GM21447 (cell line): ENCODE data around the gene ASB15.
"Not testable (repeated sequence)": the region's sequence is repeated elsewhere in the genome, so short reads cannot be mapped to it uniquely, and the experiment has no call there.

Source experiments
- ATAC-seq: cut with Tn5 transposase; IDR thresholded peaks from one replicate; pipeline ENCODE4 v1.9.1; 2021; ENCODE audit not compliant: unreplicated experiment

The ASB15 gene

DNA sequence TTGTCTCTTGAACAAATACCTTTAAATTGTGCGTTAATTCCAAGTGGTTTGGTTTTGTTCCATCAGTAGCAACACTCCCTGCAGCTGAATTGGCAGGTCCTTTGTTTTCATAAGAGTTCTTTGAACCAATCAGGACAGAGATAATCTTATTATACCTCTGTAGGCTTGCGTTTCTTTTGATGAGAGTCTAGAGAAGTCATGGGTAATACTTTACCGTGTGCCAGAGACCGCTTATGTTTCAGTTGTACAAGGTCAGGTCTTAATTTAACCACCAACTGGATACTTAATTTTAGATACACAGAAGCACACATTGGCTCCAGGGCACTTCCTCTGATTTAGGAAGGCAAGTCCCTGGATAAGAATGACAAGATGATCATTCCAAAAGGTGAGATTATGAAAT is at the start of gene ASB15:
ASB15 (plus strand) TSS at position 292 of the 400 bp plus-strand sequence. CDS start 12,682 bp downstream, outside the sequence.
- ATAC-seq: no peak

DNA sequence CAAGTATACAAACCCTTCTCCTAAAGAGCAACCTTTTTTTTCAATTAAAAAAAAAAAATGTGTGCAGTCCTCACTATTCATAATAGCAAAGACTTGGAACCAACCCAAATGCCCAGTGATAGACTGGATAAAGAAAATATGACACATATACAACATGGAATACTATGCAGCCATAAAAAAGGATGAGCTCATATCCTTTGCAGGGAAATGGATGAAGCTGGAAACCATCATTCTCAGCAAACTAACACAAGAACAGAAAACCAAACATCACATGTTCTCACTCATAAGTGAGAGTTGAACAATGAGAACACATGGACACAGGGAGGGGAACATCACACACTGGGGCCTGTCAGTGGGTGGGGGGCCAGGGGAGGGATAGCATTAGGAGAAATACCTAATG is 49.5 kb upstream of the ASB15 start:
- not testable (repeated sequence) for ATAC-seq

DNA sequence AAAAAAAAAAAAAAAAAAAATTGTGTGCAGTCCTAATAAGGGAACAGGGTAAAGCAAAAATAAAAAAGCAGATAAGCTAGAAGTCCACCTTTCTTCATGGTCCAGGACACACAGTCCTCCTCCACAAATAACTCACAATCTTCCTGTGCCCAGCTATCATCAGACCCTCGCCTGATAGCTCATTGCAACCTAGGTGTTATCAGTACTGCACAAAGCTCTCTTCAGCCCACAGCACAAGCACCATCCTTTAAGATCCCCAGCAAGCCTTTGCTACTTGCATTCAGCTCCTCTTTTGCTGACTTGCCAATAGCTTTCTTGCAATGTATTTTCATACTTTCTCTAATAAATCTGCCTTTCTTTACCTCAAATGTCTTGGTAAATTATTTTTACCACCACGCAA is 49.0 kb upstream of the ASB15 start:
- ATAC-seq: no peak

DNA sequence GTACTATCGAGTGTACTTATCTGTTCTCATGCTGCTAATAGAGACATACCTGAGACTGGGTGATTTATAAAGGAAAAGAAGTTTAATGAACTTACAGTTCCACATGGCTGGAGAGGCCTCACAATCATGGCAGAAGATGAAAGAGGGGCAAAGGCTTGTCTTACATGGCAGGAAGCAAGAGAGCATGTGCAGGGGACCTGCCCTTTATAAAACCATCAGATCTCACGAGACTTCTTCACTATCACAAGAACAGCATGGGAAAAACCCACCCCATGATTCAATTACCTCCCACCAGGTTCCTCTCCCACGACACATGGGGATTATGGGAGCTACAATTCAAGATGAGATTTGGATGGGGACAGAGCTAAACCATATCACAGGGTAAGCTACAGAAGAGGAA is 48.5 kb upstream of the ASB15 start:
- ATAC-seq: no peak

DNA sequence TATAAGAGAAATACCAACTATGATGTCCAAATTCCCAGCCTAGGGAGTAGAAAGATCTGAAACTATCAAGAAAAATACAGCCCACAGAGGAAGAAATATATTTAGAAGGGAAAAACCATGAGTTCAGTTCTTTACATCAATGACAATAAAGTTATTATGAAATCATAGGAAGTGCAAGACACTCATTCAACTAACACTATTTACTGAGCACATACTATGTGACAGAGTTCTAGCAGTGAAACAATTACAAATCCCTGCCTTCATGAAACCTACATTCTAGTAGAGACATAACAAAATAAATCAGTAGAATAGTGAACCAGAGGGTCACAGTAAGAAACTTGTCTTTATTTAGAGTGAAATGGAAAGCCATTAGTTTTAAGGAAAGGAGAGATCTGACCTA is 46.1 kb upstream of the ASB15 start:
- ATAC-seq: no peak

DNA sequence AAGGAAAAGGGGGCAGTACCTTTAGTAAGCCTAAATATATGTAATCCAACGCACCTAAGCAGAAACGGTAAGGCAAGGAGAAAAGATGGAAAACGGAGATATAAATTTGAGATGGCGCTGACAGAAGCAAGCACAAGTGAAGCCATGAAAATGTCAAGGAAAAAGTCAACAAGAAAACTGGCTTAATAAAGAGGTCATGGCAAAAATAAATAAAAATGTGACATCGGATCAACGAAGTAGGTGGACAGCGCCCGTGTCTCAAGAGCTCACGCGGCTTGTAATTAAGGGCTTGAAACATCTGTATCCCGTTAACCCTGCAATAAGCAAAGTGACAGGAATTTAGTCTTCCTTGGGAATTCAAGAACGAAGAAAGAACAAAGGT is 44.6 kb upstream of the ASB15 start:
- no peak for ATAC-seq

DNA sequence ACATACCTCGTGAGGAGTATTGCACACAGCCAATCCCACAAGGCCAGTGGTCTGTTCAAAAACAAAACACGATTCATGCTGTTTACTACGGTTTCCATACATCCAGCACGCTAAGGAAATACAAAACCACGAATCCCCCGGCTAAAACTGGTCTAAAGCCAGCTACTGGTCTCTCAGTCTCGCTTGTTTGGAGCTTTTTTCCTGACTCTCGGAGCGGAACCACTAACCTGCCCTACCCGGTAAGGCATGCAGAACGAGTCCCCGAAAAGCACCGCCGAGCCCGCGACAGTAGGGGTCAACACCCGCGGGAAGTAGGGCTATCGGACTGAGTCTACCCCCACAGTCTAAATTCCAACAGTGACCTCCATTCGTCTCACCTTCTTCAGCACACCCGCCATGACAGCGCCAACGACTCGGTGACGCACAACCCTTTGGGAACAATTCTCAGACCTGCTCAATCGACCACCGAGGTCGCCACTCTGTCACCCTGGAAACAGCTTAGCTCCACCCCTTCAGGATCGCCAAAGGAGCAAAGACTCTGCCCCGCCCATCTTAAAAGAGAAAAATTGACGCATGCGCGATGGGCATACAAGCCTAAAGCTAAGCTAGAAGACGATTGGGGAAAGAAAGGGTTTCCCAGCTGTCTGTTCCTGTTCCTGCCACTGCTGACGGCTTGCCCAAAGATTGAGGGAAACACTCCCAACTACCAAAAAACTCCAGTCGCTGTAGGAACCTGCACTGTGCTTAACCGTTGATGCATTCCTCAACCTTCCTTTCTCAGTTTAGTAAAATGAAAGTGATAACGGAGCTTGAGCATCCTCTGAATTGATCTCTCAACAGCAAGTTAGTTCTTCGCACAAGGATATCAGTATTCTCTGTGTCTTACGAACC is 44.0 kb upstream of the ASB15 start, which contains the start of gene NDUFA5:
NDUFA5 (minus strand) TSS at position 421 of the 891 bp plus-strand sequence; CDS start at position 398, 23 bp downstream.
- ATAC-seq: peak; percentile 97

DNA sequence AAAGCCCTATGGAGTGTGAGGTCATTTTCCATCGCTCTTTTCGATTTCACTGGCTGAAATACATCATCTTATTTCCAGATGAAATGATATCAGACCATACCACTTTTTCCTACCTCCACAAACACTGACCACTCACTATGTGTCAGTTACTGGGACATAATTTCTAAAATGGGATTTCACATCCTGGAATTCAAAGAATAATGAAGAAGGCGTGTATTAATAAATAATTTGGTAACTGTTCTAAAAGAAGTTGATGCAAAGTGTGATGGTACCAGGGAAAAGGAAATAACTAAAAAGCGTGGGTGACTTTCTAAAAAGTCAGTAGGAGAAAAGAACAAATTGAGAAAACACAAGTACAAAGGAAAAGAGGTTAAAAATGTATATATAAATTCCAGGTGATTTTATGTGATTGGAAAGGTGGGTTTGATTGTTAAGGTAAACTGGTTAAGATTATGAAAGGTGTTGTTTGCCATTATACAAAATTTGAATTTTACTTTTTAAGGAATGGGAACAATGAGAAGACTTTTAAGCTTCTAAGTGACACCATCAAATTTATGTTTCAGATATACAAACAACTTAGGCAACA is 43.2 kb upstream of the ASB15 start:
- no peak for ATAC-seq

DNA sequence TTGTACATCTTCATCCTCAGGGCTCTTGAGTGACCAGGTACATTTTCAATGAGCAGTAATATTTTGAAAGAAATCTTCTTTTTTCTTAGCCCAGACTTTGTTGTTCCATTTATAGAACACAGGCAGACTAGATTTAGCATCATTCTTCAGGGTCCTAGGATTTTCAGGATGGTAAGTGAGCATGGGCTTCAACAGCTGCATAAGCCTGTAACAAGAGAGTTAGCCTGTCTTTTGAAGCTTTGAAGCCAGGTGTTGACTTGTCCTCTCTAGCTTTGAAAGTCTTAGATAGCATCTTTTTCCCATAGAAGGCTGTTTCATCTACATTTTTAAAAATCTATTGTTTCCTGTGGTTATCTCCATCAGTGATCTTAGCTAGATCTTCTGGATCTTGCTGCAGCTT is 39.5 kb upstream of the ASB15 start:
- ATAC-seq: no peak

DNA sequence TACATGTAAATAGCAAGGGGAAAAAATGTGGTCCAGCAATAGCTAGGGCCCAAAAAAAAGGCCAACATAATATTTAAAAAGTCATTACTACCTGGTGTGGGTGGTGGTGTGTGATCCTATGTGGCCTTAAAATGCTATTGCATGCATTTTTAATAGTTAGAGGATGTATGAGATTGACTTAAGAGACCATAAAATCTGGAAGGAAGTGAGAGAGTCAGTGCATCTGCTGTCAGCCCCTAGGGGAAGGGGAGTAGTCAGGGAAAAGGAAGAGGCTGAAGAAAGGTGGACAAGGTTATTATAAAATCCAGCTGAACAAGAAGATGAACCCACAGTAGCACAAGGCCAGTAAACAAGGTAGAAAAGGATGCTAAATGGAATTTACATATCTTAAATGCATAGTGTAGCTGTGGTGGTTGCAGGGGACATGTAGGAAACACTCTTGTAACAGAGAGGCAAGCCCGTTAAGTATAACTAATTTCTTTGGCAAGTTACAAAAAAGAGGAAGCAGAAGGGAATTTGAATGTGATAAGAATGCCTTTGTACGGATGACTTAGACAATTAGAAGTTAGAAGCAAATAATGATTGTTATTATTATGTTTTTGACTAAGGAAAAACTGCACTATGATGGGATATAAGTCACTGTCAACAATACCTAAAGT is 32.1 kb upstream of the ASB15 start:
- no peak for ATAC-seq

DNA sequence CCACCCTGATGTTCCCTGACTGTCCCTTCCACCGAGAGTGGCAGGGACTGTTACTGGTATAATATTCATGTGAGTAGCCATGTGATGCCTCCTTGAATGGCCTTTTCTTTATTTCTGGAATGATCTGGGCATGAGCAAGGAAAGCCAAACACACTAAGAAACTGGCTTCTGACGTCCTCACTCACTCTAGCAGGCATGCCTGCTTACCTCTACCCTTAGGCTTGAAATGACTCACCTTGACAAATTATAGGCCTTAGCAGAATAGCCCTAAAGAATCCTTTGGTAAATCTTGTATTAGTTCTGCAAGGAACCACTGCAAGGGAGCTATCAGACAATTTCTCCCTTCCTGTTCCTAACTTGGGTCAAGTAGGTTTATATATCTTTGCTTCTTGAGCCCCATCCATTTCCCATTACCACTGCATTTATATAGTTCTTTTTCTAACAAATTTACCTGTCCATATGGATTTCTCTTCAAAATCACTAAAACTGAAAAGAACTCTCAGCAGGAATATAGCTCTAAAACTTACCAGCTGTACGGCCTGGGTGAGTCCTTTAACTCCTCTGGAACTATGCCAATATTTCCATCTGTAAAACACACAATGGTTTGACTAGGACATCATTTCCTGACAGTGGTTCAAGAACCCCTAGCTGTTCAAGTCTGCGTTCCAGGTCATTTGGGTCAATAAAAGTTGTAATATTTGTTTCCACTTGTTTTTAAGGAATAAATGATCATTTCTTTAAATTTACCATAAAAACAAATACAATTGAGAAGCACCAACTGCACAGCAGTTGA is 31.0 kb upstream of the ASB15 start:
- no peak for ATAC-seq

DNA sequence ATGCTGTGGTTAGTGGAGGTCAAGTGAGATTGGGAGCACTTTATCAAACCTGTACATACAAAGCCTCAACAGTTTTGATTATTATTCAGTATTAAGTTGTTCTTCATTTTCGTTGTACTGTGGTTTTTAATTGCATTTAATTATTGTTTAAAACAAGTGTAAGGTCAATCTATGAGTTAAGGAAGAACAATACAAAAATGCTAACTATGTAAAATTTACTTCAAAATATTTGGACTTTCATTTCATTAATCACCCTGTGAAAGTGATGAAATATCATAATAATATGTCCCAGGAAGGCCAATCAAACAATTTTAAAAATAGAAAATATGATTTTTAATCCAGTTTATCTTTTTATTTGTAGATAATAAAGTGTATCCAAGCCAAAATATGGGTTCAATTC is 30.4 kb upstream of the ASB15 start:
- no peak for ATAC-seq

DNA sequence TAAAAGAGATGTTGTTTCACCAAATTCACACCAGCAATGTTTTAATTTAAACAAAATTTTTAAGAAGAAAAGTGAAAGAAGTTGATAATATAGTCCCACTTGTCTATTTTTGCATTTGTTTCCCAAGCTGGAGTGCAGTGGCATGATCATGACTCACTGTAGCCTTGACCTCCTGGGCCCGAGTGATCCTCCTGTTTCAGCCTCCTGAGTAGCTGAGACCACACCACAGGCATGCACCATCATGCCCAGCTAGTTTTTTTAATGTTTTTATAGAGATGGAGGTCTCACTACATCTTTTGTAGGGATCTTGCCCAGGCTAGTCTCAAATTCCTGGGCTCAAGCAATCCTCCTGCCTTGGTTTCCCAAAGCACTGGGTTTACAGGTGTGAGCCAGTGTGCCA is 29.9 kb upstream of the ASB15 start:
- ATAC-seq: no peak

DNA sequence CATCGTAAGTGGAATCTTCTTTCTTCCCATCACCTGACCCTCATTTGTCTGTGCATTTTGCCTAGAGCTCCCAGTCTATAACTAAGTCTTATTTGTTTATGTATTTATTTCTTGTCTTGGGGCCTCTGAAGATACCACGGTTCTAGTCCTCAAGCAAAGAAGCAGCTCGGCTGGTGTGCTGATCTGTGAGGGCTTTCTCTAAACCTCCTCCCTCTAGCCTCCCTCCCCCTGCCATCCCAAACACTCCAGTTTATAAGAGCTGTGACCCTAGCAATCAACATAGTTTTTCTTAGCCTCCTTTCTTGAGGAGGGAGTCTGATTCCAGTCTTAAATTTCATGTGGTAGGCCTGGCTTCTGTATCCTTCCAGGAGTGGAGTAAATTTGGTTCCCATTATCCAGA is 28.3 kb upstream of the ASB15 start:
- no peak for ATAC-seq

DNA sequence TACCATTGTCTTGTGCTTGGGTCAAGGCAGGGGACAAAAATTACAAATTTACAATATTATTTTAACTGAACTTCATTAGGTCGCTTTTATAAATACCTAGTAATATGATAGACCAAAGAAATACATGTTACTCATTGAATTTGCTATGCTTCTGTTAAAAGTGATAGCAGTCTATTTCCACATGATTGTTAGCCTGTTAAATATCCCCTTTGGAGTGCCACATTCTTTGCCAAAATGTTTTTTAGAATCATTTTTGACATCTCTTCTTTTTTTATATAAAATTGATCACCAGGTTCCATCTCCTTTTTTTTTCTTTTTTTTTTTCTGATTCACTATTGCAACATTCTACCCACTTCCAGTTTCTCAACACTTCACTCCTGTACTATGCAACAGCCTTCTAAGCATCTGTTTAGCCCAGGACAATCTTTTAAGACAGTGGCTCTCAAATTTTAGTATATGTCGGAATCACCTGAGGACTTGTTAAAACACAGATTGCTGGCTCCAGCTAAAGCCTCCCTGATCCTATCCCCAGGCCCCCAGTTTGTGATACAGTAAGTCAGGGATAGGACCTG is 27.6 kb upstream of the ASB15 start:
- ATAC-seq: no peak

DNA sequence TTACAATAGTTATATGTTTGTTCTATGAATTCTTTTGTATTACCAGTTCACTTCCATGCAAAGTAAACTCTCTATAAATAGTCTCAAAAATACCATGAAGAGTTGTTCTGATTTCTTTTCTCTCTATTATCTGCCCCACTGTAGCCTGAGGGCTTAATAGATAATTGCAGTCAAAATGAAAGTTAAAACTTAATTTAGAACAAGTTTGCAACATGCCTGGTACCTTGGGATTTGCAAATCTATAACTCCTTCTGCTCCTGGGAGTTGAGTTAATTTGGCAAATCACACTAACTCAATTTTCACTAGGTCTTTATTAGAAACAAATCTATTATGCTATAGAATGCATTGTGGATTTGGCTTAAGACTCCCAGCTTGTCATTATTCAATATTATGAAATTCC is 22.2 kb upstream of the ASB15 start:
- ATAC-seq: no peak

DNA sequence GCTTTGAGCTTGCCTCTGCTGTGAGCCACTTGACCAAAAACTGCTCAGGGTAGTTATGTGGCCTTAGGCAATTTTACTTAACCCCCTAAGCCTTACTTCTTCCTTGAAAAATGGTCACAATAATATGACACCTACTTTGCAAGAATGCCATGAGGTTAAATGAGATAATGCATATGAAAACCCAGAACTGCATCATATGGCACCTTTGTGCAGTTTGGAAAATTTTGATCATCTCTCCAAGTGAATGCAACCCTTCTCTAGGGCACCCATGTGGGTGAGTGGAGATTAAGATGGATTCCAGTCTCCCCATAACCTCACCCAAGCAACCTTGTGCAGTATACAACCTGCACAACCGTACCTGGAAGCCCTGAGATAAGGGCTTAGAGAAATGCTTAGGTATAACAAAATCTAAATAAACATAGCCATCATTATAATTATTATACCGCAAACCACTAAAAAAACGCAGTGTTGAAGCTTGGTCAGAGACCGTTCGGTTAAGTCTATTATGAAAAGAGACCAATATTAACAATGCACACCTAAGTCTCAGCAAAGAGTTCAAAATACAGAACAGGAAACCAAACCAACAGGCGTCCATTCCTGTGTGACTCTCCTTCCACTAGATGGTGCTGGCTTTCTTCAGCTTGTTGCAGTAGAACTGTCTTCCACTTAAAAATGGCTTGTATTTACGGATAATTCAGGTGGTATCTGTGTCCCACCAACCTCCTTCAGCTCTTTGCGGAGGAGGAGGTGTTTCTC is 21.0 kb upstream of the ASB15 start:
- peak; percentile 77 for ATAC-seq

DNA sequence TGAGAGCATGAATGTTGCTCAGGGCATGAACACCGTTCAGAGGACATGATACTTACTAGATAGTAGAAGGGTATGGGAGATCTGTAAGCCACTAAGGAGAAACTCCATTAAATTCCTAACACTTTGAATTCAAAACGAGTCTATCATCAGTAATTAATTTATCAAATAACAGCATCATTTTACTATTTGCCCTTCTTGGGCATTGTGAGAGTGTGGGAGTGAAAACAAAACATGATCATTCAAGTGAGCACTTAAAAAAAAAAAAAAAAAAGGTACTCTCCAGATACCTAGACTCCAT is 20.5 kb upstream of the ASB15 start:
- no peak for ATAC-seq

DNA sequence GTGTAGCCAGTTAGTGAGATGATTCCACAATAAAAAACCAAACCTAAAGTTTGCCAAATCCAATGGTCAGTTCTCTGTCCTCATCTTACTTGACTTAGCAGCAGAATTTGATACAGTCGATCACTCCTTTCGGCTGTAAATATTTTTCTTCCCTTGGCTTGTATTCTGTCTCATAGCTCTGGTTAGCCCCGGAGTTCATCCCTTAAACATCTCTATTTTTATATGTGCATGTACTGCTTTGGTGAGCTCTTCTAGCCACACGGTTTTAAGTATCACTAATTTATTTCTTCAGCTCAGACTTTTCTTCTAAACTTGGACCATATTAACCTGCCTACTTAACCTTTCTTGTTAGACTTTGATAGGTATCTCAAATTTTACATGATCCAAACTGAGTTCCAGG is 17.8 kb upstream of the ASB15 start:
- no peak for ATAC-seq

DNA sequence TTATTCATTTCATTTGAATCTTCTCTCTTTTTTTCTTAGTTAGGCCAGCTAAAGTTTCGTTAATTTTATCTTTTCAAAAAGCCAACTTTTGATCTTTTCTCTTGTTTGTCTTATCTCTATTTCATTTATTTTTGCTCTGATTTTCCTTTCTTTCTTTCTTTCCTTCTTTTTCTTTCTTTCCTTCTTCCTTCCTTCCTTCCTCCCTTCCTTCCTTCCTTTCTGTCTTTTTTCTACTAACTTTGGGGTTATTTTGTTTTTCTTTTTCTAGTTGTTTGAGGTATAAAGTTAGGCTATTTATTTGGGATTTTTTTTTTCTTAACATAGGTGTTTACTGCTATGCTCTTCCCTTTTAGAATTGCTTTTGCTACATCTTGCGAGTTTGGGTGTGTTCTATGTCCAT is 13.2 kb upstream of the ASB15 start:
- ATAC-seq: no peak
